DND-41 (cell line): ENCODE measurements around the gene PAK2.

Experiments
- ATAC-seq: fragments of 200-7000 bp; cut with Tn5 transposase; 3 replicates; pipeline ENCODE4 v1.9.1; 2021; ENCODE audit warnings: low read depth; ENCODE audit not compliant: insufficient read depth
- DNase-seq: peaks from one replicate; pipeline ENCODE4 v3.0.0-alpha.2; 2020
- H2AFZ ChIP-seq: 2 replicates; pipeline ENCODE4 v1.6.0; 2012; ENCODE audit warnings: low read depth, low read length
- H3K27ac ChIP-seq: 2 replicates; pipeline ENCODE4 v1.5.1; 2012; ENCODE audit warnings: low read length, inconsistent platforms
- H3K27me3 ChIP-seq: fragments of 200-600 bp; sonication (generic); 2 replicates; pipeline ENCODE4 v1.6.0; 2012; ENCODE audit warnings: low read length, mild to moderate bottlenecking, inconsistent platforms; ENCODE audit not compliant: insufficient read depth, poor library complexity
- H3K36me3 ChIP-seq: 2 replicates; pipeline ENCODE4 v1.5.1; 2012; ENCODE audit warnings: low read length, inconsistent platforms; ENCODE audit not compliant: insufficient read depth
- H3K4me1 ChIP-seq: 2 replicates; pipeline ENCODE4 v1.5.1; 2012; ENCODE audit warnings: mild to moderate bottlenecking, low read length; ENCODE audit not compliant: insufficient read depth
- H3K4me2 ChIP-seq: 2 replicates; pipeline ENCODE4 v1.6.0; 2012; ENCODE audit warnings: mild to moderate bottlenecking, moderate library complexity, low read length, inconsistent platforms; ENCODE audit not compliant: insufficient read depth
- H3K4me3 ChIP-seq, 2 experiments: fragments of 200-600 bp in 1 of 2; shearing (Covaris generic) in 1 of 2; 2 replicates each; pipeline ENCODE4 v1.5.1; 2012 to 2016; ENCODE audit warnings: inconsistent platforms in 2 of 2, low read length in 2 of 2, mild to moderate bottlenecking in 2 of 2, low read depth in 1 of 2, moderate library complexity in 1 of 2
- H3K79me2 ChIP-seq: 2 replicates; pipeline ENCODE4 v1.6.0; 2012; ENCODE audit warnings: low read length, inconsistent platforms; ENCODE audit not compliant: insufficient read depth
- H3K9ac ChIP-seq: 2 replicates; pipeline ENCODE4 v1.6.0; 2012; ENCODE audit warnings: low read depth, mild to moderate bottlenecking, inconsistent platforms, low read length, moderate library complexity
- H3K9me3 ChIP-seq: 2 replicates; pipeline ENCODE4 v1.5.1; 2012; ENCODE audit warnings: low read length, moderate library complexity, mild to moderate bottlenecking, inconsistent platforms; ENCODE audit not compliant: insufficient read depth, severe bottlenecking
- H4K20me1 ChIP-seq: 2 replicates; pipeline ENCODE4 v1.6.0; 2012; ENCODE audit warnings: low read length; ENCODE audit not compliant: insufficient read depth
- EZH2 ChIP-seq: IDR thresholded peaks from 3 replicates; pipeline ENCODE4 v1.6.1; 2012; ENCODE audit warnings: borderline replicate concordance, low read depth, mild to moderate bottlenecking, moderate library complexity, low read length, inconsistent platforms; ENCODE audit not compliant: severe bottlenecking
- TF ChIP-seq, protein P1 (sequence below): IDR thresholded peaks from 2 replicates; pipeline ENCODE4 v1.5.1; 2012; ENCODE audit warnings: borderline replicate concordance, low read length, moderate library complexity, mild to moderate bottlenecking; ENCODE audit not compliant: poor library complexity, severe bottlenecking; ENCODE audit errors: extremely low read depth

Gene PAK2

DNA sequence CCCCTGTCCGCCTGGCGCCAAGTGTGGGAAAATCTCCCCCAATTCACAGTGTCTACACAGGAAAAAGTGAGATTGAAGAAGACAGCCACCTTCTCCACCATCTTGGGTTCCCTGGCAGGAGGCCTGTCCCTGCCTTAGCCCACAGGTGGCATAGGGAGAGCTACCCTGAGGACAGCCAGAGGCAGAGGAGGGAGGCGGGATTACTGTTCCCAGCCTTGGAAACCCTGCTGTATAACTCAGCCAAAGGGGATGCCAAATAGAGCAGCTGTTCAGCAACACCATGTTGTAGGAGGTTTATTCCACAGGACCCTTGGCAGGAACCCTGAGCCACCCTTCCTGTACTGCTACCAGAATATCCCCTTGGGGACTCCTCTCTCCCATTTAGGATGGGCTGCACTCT is 54.8 kb downstream of the PAK2 start:
- ATAC-seq (no peak), DNase-seq (no peak)
- no peaks in the 10 kb centered on the region for H3K27me3 ChIP-seq
- TF ChIP-seq EZH2: no peak
- TF ChIP-seq, protein P1, sequence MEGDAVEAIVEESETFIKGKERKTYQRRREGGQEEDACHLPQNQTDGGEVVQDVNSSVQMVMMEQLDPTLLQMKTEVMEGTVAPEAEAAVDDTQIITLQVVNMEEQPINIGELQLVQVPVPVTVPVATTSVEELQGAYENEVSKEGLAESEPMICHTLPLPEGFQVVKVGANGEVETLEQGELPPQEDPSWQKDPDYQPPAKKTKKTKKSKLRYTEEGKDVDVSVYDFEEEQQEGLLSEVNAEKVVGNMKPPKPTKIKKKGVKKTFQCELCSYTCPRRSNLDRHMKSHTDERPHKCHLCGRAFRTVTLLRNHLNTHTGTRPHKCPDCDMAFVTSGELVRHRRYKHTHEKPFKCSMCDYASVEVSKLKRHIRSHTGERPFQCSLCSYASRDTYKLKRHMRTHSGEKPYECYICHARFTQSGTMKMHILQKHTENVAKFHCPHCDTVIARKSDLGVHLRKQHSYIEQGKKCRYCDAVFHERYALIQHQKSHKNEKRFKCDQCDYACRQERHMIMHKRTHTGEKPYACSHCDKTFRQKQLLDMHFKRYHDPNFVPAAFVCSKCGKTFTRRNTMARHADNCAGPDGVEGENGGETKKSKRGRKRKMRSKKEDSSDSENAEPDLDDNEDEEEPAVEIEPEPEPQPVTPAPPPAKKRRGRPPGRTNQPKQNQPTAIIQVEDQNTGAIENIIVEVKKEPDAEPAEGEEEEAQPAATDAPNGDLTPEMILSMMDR: no peak
- no peak overlapping the region for H3K9ac ChIP-seq
- no peak overlapping the region for H3K4me2 ChIP-seq
- no peak overlapping the region for H3K4me3 ChIP-seq
- no peak overlapping the region for H3K27ac ChIP-seq
- H3K4me1 ChIP-seq: no peaks in the 10 kb centered on the region
- peaks cover 53% of the 10 kb centered on the region for H3K36me3 ChIP-seq
- peaks cover 88% of the 10 kb centered on the region for H3K79me2 ChIP-seq
- H3K9me3 ChIP-seq: peaks cover 4% of the 10 kb centered on the region
- H4K20me1 ChIP-seq: peaks cover 7% of the 10 kb centered on the region; the same call in 1 of the 2 replicates
- no peak overlapping the region for H2AFZ ChIP-seq

DNA sequence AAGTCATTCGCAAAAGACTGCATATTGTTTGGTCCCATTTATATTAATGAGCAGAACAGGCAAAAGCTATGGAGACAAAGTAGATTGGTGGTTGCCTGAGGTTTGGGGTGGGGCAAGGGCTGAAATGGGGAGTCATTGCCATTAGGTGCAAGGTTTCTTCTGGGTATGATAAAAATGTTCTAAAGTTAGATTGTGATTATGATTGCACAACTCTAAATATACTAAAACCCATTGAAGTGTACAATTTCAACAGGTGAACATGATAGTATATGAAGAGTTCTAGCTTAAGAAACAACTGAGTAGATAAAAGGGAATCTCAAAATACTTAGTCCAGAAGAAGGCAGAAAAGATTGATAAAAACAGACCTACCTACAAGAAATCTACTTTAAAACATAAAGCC is 56.7 kb downstream of the PAK2 start:
- Histone ChIP-seq H2AFZ (no peak overlapping the region), H3K9ac (no peak overlapping the region), H3K4me3 (no peak overlapping the region), H3K4me2 (no peak overlapping the region), H4K20me1 (peaks cover 10% of the 10 kb centered on the region; the same call in 1 of the 2 replicates), H3K9me3 (no peaks in the 10 kb centered on the region), H3K27me3 (no peaks in the 10 kb centered on the region), H3K4me1 (no peaks in the 10 kb centered on the region), H3K36me3 (peaks cover 47% of the 10 kb centered on the region), H3K79me2 (peaks cover 89% of the 10 kb centered on the region), H3K27ac (no peak overlapping the region)
- DNase-seq (no peak), ATAC-seq (no peak)
- TF ChIP-seq, protein P1: no peak
- TF ChIP-seq EZH2: no peak

DNA sequence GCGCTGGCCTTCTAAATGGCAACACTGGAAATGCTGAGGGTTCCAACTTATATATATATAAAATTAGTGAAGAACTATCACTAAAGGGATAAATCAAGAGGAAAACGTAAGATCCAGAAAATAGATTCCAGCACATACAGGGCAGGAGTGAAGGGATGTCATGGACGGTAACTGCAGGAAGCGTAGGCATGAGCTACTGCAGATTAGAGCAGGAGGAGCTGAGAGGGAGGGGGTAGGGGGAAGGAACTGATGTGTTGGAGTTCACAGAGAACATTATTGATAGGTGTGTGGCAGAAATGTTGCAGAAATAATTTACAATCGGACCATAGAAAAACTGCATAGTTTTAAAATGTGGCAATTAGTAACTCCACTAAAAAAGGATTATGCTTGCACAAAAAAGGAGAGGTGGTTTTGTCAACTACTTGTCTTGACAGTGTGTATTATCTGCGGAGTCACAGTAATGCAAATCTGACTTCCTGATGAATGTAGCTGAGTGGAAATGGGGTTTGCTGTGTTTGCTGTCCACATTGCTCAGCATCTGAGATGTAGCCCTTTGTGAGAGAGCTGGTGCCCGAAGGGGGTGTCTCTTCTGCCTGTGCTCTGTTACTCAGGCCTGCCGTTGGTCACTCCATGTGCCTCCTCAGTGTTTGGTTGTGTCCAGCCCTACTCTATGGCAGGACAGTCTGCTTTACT is 61.2 kb downstream of the PAK2 start:
- Histone ChIP-seq H3K4me2 (no peak overlapping the region), H3K27ac (no peak overlapping the region)

More for the DNA sequence above, 61.2 kb downstream of the PAK2 start:
- Histone ChIP-seq H3K9me3 (no peaks in the 10 kb centered on the region), H3K4me3 (no peak overlapping the region), H3K9ac (no peak overlapping the region), H2AFZ (no peak overlapping the region), H3K79me2 (peaks cover 49% of the 10 kb centered on the region), H4K20me1 (peaks cover 5% of the 10 kb centered on the region; the same call in 1 of the 2 replicates), H3K36me3 (peaks cover 52% of the 10 kb centered on the region), H3K4me1 (no peaks in the 10 kb centered on the region), H3K27me3 (no peaks in the 10 kb centered on the region)
- ATAC-seq (no peak), DNase-seq (no peak)
- TF ChIP-seq, protein P1: no peak
- no peak for TF ChIP-seq EZH2
